ENCODE results near the gene SLMAP.
A peak's percentile ranks its signal among the peaks of the same experiment; 100 is the strongest.

Gene SLMAP

GRCh38 chr3:57752307-57752706, 3.8 kb upstream of the SLMAP start:
- no peak for DNase-seq (ENCODE audit: low read depth)

DNA sequence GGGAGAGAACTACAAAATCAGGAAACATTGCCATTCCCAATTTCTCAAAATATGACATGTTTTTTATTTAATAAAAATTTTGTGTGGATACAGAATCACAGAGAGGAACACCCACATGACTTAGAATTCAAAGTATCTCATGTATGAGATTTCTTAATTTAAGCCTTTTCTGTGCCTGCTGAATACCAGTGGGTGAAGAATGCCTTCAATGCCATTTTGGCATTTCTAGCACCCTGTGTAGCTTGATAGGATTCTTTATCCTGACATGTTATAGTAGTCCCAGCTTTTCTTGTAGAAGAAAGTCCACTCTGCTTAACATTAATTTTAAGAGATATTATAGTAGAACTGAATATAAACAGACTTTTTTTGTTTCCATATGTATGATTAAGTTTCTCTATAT, 3.1 kb upstream of the SLMAP start:
- no peak for DNase-seq (ENCODE audit: low read depth)

- DNase-seq (ENCODE audit: low read depth) = no peak
These were observed 787 bp upstream of the SLMAP start for GRCh38 chr3:57755368-57755675.

DNA sequence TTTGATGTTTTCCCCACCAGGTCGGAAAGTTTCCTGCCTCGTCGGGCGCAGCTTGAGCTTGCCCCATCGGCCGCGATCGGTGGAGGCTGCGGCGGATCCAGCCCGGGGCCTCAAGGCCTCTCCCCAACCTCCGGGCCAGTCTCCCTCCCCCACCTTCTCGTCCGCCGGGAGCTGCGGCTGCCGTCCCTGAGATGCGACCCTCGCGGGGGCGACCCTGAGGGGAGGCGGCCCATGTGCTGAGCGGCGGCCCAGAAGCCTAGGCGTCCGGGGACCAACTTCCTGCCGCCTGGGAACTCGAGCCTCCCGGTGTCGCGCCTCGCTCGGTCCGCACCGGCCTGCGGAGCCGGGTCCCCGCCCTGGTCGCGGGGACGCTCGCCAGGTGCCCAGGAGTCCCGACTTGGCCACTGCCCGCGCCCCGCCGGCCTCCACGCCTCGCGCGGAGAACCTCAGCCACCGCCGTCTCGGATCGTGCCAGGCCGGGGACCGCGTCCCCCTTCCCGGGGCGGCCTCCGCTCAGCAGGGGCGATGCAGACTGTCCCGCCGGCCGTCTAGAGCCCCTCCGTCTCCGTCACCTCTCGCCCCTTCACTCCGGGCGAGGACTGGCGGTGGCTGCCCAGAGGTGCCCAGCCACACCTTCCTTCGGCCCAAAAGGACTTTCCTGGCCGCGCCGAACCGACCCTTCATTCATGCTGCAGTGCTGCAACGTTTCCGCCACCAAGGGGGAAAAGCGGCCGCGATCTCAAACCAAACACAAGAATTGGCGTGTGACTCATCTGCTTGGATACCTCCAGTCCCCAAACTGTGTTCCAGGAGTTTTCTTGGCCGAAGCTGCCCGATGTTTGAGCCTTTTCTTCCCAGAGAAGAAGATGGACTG, 656 bp downstream of the SLMAP start:
- DNase-seq (ENCODE audit: low read depth) = peak; percentile 16

GRCh38 chr3:57757642-57758297, 1.7 kb downstream of the SLMAP start:
- no peak for DNase-seq (ENCODE audit: low read depth)

GRCh38 chr3:57758686-57759085, 2.6 kb downstream of the SLMAP start:
- no peak for DNase-seq (ENCODE audit: low read depth)

DNA sequence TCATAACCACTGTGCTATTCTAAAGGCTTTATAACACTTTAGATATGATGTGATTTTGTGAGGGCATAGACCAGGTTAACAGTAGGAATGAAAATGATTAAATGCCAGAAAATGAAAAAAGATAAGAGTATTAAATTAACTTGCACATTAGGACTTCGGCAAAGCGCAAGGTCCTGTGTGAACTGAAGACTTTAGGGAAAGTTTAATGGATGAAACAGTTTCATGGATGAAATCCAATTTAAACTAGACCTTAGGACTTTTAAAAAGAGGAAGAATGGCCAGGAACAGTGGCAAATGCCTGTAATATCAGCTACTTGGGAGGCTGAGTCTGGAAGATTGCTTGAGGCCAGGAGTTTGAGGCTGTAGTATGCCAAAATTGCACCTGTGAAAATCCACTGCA, 8.7 kb downstream of the SLMAP start:
- DNase-seq (ENCODE audit: low read depth) = no peak

GRCh38 chr3:57768595-57768994, 12.5 kb downstream of the SLMAP start:
- no peak for DNase-seq (ENCODE audit: low read depth)

DNA sequence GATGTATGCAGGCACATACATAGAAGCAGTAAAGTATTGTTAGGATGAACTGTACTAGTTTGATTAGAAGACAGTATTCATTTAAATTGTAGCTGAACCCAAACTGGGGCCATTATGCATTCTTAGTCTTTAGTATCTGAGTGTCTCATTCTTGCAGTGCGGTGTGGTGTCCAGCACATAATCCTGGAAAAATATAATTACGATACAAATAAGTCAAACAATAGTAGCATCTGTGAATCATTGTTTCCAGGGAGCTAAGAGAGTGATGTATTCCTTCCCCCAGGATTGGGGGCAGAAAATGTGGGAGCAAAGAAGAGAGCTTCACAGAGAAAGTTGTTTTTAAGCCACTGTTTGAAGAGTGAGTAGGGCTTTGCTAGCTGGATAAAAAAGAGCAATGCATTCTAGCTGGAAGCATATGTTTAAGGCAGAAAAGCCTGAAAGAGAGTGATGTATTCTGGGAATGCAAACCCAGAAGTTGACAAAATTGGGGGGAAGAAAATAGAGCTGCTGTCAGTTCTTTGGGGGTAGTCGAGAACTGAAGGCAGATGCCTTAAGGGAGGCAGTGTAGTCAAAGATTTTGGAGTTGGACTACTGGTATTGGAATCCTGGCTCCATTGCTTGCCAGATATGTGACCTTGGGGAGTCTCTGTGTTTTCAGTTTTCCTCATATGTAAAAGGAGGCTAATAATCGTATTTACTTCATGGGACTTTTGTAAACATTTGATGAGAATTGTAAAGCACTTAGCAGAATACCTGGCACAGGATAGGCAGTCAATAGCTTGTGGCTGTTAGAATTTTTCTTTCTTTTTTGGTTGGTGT, 14.1 kb downstream of the SLMAP start:
- no peak for DNase-seq (ENCODE audit: low read depth)

- DNase-seq (ENCODE audit: low read depth) = no peak
These were observed 16.1 kb downstream of the SLMAP start for GRCh38 chr3:57772251-57772650.

DNA sequence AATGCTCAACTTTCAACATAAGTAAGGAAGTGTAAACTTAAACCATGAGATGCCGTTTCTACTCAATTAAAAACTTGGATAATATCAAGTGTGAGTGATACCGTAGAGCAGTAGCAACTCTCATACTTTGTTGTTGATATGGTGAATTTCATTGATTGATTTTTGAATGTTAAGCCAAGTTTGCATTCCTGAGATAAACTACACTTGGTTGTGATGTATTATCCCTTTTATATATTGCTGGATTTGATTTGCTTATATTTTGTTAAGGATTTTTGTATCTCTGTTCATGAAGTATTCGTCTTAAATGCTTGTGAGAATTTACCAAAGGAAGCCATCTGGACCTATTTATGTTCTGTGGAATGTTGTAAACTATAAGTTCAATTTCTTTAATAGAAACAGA, 21.7 kb downstream of the SLMAP start:
- DNase-seq (ENCODE audit: low read depth) = no peak

DNA sequence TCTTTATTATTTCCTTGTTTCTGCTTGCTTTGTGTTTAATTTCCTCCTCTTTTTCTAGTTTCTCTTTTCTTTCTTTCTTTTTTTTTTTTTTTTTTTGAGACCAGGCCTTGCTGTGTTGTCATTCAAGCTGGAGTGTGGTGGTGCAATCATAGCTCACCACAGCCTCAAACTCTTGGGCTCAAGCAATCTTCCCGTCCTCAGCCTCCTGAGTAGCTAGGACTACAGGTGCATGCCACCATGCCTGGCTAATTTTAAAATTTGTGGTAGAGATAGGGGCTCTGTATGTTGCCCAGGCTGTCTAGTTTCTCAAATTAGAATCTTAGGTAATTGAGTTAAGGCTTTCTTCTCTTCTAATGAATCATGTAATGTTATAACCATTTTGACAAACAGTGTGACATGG, 22.4 kb downstream of the SLMAP start:
- DNase-seq (ENCODE audit: low read depth) = no peak

DNA sequence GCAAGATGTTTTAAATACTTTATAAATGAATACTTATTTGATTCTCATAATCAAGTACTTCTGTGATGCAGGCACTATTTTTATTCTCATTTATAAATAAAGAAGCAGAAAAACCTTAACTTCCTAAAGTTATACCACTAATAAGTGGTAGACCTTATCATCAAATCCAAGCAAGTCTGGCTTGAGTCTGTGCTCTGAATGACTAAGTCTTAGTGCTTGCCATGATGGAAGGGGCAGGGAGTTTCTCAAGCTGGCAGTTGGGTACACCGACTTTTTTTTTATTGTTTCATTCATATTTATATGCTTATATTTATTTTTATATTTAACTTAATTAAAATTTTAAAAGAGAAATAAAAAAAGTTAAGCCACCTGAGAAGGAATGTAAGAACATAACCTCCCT, 23.6 kb downstream of the SLMAP start:
- DNase-seq (ENCODE audit: low read depth) = no peak

GRCh38 chr3:57783186-57784088, 27.3 kb downstream of the SLMAP start:
- no peak for DNase-seq (ENCODE audit: low read depth)

- DNase-seq (ENCODE audit: low read depth) = no peak
These were observed 28.1 kb downstream of the SLMAP start for GRCh38 chr3:57784089-57784735.

- no peak for DNase-seq (ENCODE audit: low read depth)
These were observed 29.3 kb downstream of the SLMAP start for GRCh38 chr3:57785446-57785845.

GRCh38 chr3:57787867-57788623, 31.9 kb downstream of the SLMAP start:
- DNase-seq (ENCODE audit: low read depth) = no peak

GRCh38 chr3:57788624-57789018, 32.5 kb downstream of the SLMAP start:
- DNase-seq (ENCODE audit: low read depth) = no peak

DNA sequence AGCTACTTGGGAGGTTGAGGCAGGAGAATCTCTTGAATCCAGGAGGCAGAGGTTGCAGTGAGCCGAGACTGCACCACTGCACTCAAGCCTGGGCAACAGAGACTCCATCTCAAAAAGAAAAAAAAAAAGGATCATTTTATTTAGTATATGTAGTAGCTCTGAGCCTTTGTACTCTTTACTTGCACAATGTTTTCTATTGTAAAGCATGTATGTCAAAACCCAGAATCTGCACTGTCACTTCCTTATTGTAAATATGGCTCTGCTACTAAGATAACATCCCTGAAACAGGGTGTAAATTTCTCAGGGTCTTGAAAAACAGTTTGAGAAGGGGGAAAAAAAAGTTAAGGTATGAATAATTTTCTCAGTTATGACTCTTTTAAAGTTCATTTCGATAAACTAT, 35.1 kb downstream of the SLMAP start:
- DNase-seq (ENCODE audit: low read depth) = no peak

GRCh38 chr3:57792198-57792597, 36.1 kb downstream of the SLMAP start:
- no peak for DNase-seq (ENCODE audit: low read depth)

- no peak for DNase-seq (ENCODE audit: low read depth)
These were observed 37.7 kb downstream of the SLMAP start for GRCh38 chr3:57793737-57794187.

Measured in activated T-helper 9 cell treated with anti-CD3 and anti-CD28 coated beads, Interleukin-2, amount 50 U/mL, for 16 hours (primary cell).